ENCODE data around the gene PTPN7.
A peak's percentile ranks its signal among the peaks of the same experiment; 100 is the strongest.
"Not testable (repeated sequence)": the region's sequence is repeated elsewhere in the genome, so short reads cannot be mapped to it uniquely, and the experiment has no call there.

PTPN7 gene

DNA sequence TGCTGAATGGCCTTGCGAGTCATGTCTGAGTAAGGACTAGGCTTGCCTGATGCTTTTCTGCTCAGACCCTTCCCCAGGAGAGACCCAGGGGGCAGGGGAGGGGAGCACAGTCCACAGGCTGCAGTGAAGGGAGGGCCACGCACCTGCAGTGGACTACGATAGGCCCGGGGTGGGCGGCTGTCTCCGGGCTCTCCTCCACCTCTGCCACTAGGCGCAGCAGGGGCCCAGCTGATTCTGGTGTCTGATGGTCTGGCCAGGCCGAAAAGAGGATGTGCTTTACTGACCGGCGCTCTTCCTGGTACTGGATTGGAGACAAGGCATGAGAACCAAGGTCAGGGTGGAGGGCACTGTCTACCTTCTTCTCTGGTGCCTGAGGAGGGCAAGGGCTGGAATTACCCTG, 8.0 kb downstream of the PTPN7 start:
- no peak for DNase-seq (ENCODE audit: low read depth)

- no peak for DNase-seq (ENCODE audit: low read depth)
Observed at GRCh38 chr1:202151045-202151444, 9.4 kb downstream of the PTPN7 start.

- DNase-seq (ENCODE audit: low read depth) = no peak
Observed at GRCh38 chr1:202150602-202151001, 9.8 kb downstream of the PTPN7 start.

DNA sequence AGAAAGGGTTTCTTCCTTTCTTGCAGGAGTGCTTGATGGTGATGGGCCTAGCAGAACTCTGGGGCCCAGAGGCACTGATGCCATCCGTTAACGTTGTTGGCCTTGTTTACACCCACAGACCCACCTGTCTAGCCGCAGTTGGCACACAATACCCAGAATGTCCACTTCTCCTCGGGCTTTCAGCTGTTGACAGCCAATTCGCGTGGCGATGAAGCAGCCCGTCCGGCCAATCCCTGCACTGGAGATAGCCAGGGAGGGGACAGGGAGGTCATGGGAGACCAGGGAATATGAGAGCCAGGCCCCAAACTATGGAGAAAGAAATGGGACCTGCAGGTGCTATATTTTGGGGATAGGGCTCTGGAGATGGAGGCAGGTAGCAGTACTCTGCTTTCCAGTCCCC, 10.2 kb downstream of the PTPN7 start:
- no peak for DNase-seq (ENCODE audit: low read depth)

GRCh38 chr1:202149566-202149965, 10.8 kb downstream of the PTPN7 start:
- DNase-seq (ENCODE audit: low read depth) = no peak

- no peak for DNase-seq (ENCODE audit: low read depth)
Observed at GRCh38 chr1:202148391-202148790, 12.0 kb downstream of the PTPN7 start.

GRCh38 chr1:202146993-202147392, 13.4 kb downstream of the PTPN7 start:
- DNase-seq (ENCODE audit: low read depth) = no peak

DNA sequence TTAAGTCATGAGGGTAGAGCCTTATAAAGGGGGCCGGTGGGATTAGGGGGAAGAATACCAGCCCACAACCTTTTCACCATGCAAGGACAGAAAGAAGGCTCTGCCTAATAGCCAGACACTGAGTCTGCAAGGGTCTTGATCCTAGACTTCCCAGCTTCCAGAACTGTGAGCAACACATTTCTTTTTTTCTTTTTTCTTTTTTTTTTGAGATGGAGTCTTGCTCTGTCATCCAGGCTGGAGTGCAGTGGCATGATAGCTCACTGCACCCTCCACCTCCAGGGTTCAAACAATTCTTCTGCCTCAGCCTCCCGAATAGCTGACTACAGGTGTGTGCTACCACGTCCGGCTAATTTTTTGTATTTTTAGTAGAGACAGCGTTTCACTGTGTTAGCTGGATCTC, 14.1 kb downstream of the PTPN7 start:
- no peak for DNase-seq (ENCODE audit: low read depth)

DNA sequence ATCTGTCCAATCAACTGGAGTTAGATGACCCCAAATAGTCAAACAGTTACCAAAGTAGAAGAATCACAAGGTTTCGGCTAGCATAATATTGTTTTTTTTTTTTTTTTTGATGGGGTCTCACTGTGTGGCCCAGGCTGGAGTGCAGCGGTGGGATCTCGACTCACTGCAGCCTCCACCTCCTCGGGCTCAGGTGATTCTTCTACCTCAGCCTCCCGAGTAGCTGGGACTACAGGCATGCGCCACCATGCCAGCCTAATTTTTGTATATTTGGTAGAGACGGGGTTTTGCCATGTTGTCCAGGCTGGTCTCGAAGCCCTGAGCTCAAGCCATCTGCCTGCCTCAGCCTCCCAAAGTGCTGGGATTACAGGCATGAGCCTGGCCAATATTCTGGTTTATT, 14.7 kb downstream of the PTPN7 start:
- DNase-seq (ENCODE audit: low read depth) = not testable (repeated sequence)

- no peak for DNase-seq (ENCODE audit: low read depth)
Observed at GRCh38 chr1:202145068-202145743, 15.2 kb downstream of the PTPN7 start.

DNA sequence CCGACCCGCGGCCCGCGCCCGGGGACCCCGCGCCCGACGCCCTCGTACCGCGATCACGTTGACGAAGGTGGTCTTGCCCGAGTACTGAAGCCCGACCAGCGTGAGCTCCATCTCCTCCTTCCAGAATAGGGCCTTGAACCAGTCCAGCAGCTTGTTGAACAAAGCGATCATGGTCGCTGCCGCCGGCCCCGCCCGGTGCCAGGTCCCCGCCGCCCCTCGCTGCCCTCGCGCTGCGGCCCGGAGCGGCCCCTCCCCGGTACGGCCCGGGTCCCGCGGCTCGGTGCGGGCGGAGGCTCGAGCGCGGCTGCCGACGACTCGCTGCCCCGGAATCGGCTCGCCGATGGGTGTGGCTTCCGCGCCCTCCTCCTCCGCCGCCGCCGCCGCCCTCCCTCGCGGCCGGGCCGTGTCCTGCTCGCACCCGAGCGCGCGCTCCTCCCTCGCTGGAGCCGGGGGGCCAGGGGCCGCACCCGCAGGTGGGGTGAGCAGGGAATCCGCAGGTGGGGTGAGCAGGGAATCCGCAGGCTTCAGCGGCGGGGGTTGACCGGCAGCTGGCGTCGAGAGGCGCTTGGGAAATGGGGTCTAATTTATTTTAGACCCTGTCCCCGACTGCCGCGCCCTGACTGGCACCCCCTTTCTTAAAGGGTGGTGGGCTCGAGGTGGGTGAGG, 15.9 kb downstream of the PTPN7 start, which contains the start of gene ARL8A:
TSS of gene ARL8A (minus strand) at position 336 of the 666 bp plus-strand sequence. CDS start at position 171, 165 bp downstream.
- peak; percentile 45 for DNase-seq (ENCODE audit: low read depth)

DNA sequence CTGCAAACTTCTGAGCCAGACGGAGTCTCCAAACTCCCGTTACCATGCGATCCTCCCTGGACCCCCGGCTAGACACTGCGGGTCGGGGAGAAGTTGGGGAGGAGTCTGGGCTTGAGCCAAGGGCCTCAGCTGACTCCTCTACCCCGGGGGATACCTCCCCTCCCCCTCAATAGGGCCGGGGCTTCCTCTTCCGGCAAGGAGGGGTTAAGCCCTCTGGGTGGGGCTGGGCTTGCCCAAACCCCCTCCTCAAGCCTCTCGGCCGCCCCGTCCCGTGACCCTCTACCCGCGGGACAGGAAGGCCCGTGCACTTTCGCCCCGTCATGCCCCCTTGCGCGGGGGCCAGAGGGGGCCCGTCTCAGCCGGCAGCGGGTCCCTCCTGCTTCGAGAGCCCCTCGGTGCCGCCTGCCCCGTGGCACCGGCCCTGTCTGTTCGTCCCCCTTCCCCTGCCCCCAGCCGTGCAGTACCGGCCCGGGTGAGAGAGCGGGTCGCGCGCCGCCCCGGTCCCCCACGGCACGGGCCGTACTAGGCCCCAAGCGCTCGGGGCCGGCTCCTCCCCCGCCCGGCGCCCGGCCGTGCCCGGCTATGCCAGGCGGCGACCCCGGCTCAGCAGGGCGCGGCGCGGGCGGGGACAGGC, 16.5 kb downstream of the PTPN7 start:
- DNase-seq (ENCODE audit: low read depth) = no peak

DNA sequence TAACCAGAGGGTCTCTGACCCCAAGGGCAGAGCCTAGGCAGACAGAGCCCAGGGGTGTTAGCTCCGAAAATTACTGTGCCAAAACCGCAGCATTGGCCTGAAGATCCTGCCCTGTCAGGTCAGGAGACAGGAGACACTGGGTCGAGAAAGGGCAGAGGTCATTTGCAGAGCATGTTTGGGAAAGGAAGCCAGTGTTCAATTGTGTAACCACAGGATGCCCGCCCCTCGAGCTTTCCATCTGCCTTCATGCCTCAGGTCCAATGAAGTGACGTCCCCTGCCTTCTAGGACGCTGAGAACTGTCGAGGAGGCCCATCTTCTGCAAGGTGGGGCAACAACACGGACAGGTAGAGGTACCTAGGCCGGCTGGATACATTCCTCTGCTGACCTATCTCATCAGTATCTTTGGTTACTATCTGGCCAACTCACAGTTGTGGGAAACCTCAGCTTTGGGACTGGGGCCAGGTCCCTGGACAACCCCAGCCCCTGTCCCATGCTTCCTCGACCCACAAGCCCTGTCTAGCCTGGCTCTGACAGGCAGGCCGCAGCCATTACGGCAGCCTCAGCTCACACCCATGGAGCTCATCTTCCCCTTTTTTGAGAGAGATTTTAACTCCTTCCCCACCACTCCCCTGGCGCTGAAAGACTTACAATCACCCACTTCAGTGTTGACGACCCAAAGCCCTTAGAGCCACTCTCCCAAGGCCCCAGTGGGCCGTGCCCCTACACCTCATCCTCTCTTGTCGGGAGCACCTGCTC, 17.2 kb downstream of the PTPN7 start:
- no peak for DNase-seq (ENCODE audit: low read depth)

DNA sequence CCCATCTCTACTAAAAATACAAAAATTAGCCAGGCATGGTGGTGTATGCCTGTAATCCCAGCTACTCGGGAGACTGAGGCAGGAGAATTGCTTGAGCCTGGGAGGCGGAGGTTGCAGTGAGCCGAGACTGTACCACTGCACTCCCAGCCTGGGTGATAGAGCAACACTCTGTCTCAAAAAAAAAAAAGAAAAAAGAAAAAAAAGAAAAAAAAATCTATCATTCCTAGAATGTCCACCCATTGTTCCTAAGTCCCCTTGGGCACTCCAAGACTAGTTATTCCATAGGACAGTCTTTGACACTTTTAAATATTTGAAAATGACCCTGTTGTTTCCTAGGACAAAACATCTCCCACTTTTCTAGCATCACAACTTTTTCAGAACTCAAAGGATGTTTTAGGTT, 18.9 kb downstream of the PTPN7 start:
- DNase-seq (ENCODE audit: low read depth) = not testable (repeated sequence)

DNA sequence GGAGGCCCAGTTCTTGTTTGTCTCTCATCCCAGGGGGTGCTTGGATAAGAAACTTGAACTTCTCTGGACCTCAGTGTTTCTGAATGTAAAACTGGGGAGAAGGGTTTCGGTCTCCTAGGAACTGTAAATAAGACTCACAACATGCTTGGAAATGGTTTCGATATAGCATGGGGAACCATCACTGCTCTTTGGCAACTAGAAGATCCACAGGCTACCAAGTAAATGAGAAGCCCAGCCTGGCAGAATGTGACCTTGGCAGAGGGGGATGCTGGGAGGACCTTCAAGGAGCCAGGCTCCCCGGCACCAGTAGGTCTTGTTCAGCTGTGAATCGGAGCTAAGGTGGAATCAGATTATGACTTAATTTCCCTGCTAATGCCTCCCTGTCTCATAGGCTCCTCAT, 19.6 kb downstream of the PTPN7 start:
- DNase-seq (ENCODE audit: low read depth) = no peak

DNA sequence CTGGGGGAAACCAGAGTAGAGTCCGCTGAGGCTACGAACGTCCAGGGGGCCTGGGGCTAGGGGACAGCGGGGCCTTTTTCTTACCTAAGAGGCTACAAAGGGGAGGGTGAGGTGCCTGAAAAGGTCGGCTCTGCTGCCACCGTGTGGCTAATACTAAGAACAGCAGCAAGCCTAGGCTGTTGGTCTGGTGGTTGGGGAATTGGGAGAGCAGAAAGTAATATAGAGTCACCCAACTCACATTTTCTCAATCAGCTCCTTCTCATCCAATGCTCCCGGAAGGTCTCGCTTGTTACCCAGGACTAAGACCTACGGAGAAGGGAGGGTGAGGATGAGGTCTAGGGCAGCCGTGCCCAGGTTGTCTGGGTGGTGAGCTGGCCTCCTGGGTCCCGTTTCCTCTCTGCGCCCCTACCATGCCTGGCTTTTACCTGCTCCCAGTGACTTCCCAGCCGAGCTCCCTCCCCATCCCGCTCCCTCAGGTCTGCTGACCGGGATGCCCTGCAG, 25.1 kb downstream of the PTPN7 start:
- DNase-seq (ENCODE audit: low read depth) = no peak

GRCh38 chr1:202134645-202135172, 25.7 kb downstream of the PTPN7 start:
- no peak for DNase-seq (ENCODE audit: low read depth)

DNA sequence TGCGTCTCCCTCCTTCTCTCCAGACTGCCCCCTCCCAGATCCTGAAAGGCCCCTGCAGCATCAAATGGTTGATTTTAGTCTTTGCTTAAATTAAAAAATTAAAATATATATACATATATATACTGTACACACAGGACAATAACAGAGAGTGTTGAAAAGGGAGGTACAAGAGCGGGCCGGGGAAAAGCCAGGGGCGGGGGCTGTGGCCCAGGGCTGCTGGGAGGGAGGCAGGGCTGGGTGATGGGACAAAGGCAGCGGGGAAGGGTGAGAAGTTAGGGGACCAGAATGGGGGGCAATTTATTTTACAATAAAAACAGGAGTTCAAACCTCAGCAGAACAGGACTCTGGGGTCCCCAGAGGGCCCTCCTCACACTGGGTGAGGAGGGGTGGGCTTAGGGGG, 26.4 kb downstream of the PTPN7 start:
- no peak for DNase-seq (ENCODE audit: low read depth)

DNA sequence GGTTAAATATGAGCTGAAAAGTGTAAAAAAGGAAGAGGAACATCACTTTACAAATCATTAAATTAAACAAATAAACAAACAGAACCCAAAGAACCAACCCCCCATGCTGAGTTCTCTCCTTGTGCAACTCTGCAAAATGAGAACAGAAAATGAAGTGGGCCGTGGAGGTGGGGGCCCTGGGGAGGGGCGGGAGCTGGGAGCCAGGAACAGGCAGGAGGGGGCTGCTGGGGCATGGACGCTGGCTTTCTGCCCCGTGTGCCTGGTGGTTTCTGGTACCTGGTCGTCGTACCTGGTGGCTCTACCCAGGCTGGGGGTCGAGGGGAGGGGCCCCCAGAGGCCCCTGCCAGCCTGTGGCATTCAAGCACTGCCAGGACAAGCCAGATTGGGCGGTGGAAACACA, 26.9 kb downstream of the PTPN7 start:
- no peak for DNase-seq (ENCODE audit: low read depth)

DNA sequence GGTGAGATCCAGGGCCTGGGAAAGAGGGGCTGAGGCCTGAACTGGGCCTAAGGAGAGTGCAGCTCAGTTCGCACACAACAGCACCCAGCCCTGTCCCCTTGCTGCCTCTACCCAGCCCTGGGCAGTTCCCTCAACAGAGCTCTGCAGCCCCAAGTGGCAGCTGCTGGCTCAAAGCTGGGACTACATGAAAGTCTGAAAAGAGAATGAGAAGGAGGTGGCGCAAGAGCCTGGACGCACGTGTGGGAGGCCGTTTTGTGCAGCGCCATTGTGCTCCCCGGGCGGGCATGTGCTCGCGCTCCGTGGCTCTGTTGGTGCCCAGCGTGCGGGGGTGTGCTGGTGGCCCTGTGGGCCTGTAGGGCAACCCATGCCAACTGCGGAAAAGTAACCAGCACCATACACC, 27.4 kb downstream of the PTPN7 start:
- no peak for DNase-seq (ENCODE audit: low read depth)

DNA sequence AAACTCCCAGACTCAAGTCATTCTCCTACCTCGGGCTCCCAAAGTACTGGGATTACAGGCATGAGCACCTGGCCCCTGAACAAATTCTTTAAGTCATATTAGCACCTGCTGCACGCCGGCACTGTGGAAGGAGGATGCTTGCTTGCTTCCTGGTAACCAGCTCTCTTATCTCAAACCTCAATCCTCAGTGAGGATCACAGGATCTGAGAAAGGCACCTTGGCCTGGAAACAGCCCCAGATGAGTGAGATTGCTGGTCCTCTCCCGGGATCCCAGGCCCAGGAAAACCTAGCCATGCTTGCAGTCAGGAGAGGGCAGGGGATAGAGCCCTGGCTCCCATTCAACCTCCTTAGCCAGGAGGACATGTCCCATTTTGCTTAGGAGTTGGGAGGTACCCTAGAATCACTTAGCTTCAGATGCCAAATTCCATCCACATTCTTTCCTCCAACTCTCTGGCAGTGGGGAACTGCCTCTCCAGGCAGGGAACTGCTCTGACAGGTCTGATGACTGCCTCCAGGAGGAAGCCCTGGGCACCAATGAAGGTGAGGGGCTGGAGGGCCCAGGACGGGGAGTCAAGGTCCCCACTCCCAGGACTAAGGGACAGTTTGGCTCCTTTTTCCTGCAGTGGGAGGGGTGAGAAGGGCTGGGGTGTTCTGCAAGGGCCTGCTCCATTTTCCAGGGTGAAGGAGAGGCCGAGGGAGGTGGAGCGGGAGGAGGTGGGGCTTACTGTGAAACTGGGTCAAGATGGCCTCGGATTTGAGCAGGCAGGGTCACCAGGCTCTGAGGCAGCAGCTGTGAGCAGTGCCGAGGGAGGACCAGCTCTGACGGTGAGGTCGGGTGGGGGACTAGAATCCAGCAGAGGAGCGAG, 28.2 kb downstream of the PTPN7 start:
- no peak for DNase-seq (ENCODE audit: low read depth)
